ENCODE results near the gene CCDC9. TPM values are rescaled to one million over a fixed set of nuclear protein-coding genes. Genes with fewer than 3 reads are reported as not detected.
A peak's percentile ranks its signal among the peaks of the same experiment; 100 is the strongest.

CCDC9 gene
- total and polyA plus RNA-seq, 2 of the 13 experiments (the other 11 are each of a cell fraction or from before 2014, with no cell fraction given): 2.9 to 6.3 TPM

GRCh38 chr19:47305309-47305751 lies 49.0 kb downstream of the CCDC9 start:
- intact Hi-C loops (cut with micrococcal nuclease; ENCODE audit: unreplicated experiment): loop anchor here (1.0 to 2.0 kb wide), 2 partner anchors 9 to 47 kb away; no protein-coding TSS in a partner anchor
- H3K27ac ChIP-seq (ENCODE audit: extremely low read length, insufficient read depth, low read length): peak overlapping the region; percentile 32
- TF ChIP-seq ARID2 (CRISPR knock-in tag; IDR thresholded peaks at IDR 0.05; ENCODE audit: borderline replicate concordance) (no peak), ZNF605 (CRISPR knock-in tag; IDR thresholded peaks at IDR 0.05) (0 out of 2 replicates have a peak, but pooled peaks have one; percentile 44), DRAP1 (CRISPR knock-in tag; IDR thresholded peaks at IDR 0.05) (0 out of 2 replicates have a peak, but pooled peaks have one; percentile 21), GRHL1 (CRISPR knock-in tag; conservative IDR thresholded peaks at IDR 0.05) (no peak), ZNF878 (CRISPR knock-in tag; IDR thresholded peaks at IDR 0.05) (no peak), LRRFIP1 (CRISPR knock-in tag; conservative IDR thresholded peaks at IDR 0.05) (no peak), HNF4G (IDR thresholded peaks at IDR 0.05; ENCODE audit: borderline replicate concordance, low read depth, low read length) (no peak), HNF4G (CRISPR knock-in tag; IDR thresholded peaks at IDR 0.05; ENCODE audit: borderline replicate concordance, low read depth) (no peak), ZNF367 (CRISPR knock-in tag; IDR thresholded peaks at IDR 0.05; ENCODE audit: borderline replicate concordance) (no peak), KIAA2018 (CRISPR knock-in tag; IDR thresholded peaks at IDR 0.05; ENCODE audit: borderline replicate concordance) (no peak)

More at GRCh38 chr19:47305309-47305751, 49.0 kb downstream of the CCDC9 start:
- H3K4me2 ChIP-seq (ENCODE audit: low read depth, low read length): peak overlapping the region; percentile 88
- no peaks in the 10 kb centered on the region for H4K20me1 ChIP-seq (ENCODE audit: insufficient read depth, low read length)
- FAIRE-seq (peak; percentile 97), DNase-seq (ENCODE audit: low spot score) (peak; percentile 81), ATAC-seq (peak; percentile 76)
- no TSS peak for BruUV-seq (replicated peaks)
- CTCF ChIA-PET (ENCODE audit: low intra/inter-chr PET ratio, low total read pairs): interaction anchor here (0.7 to 1.4 kb wide), 3 partner anchors 8 to 86 kb away, joined by 3 to 7 read pairs (median 4); no protein-coding TSS in a partner anchor
- H3K4me3 ChIP-seq (replicated peaks in 1 of 3; ENCODE audit: insufficient read depth in 1 of 3, low read depth in 2 of 3, low read length in 3 of 3): peak overlapping the region in 1 of 3 experiments; percentile 13; a peak in 1 of 6 replicates
- H3K9ac ChIP-seq (ENCODE audit: insufficient read depth, low read depth, low read length): peak overlapping the region; percentile 10; the same call in 1 of the 2 replicates
- H3K79me2 ChIP-seq (ENCODE audit: insufficient read depth, low read length): no peaks in the 10 kb centered on the region
- H3K4me1 ChIP-seq (ENCODE audit: insufficient read depth, low read length): peaks cover 27% of the 10 kb centered on the region
- POLR2A ChIA-PET: interaction anchor here (0.7 kb wide), 1 partner anchor 31 kb away, joined by 3 read pairs; the partner anchor contains the start of gene INAFM1
- in situ Hi-C loops (cut with HindIII; ENCODE audit: extremely low pct_ligation_motif_present, low pct_unique_long_range_greater_than_20kb): no loop called here
- WGBS (ENCODE audit: low lambda C conversion rate): 1% methylated on average over 14 of the region's 14 CpGs
- H3K27me3 ChIP-seq (ENCODE audit: control insufficient read depth in 1 of 2, insufficient read depth in 2 of 2, low read length in 2 of 2): 0 out of 5 replicates have a peak, but pooled peaks cover 0 to 1% of the 10 kb centered on the region in 2 experiments
- no peak overlapping the region for H2AFZ ChIP-seq (ENCODE audit: low read length)
- no peaks in the 10 kb centered on the region for H3K9me3 ChIP-seq (ENCODE audit: low read length)
- H3K36me3 ChIP-seq (replicated peaks in 1 of 2; ENCODE audit: control insufficient read depth in 1 of 2, insufficient read depth in 2 of 2, low read length in 2 of 2): no peaks in the 10 kb centered on the region
